ENCODE results near the gene ZNF565. TPM values are rescaled to one million over a fixed set of nuclear protein-coding genes. Genes with fewer than 3 reads are reported as not detected.
A peak's percentile ranks its signal among the peaks of the same experiment; 100 is the strongest.

The ZNF565 gene
- total and polyA plus RNA-seq, 2 of the 13 experiments (the other 11 are each of a cell fraction or from before 2014, with no cell fraction given) = 1.8 to 5.2 TPM

DNA sequence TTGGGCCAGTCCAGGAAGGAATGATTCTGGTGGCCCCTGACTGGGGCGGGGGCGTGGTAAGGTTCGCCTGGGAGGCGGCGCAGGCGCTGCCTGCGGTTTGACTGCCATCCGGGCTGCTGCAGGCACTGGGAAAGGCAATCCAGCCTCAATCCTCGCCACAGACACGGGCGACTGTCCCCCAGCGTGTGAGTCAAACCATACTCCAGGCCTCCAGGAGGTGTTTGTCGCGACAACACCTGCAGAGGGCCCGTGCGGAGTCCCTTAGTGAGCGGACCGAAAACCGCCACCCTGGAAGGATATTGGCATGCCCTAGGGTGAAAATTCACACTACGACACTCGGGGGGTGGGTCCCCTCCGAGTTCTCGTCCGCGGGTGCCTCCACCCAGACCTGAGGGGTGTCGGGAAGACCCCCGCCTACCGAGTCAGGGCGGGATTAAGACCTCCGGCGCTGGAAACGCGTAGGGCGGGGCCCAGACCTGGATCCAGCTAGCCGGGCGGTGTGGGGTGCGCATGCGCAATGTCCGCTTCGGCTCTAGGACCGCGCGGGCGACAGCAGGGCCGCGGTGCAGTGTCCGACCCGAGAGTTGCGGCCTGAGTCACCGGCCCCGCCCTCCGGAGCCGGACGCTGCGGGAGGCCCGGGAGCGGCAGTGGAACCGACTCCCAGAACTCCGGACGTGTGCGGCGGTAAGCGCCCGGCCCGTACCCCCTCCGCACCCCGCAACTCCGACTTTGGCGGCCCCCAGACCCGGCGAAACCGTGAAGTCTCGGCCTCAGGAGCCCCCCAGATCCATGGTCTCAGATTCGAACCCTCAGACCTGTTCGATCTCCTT lies 74.8 kb downstream of the ZNF565 start, which contains the start of gene CAPNS1 (continued):
- TF ChIP-seq, protein P1, sequence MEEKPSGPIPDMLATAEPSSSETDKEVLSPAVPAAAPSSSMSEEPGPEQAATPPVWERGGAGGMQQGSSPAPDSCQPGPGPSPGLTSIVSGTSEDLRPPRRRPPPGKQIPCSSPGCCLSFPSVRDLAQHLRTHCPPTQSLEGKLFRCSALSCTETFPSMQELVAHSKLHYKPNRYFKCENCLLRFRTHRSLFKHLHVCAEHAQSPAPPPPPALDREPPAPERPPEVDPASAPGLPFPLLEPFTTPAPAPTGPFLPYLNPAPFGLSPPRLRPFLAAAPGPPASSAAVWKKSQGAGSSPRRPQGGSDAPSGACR (CRISPR knock-in tag; IDR thresholded peaks at IDR 0.05) = peak; percentile 90
- TF ChIP-seq, protein P2, sequence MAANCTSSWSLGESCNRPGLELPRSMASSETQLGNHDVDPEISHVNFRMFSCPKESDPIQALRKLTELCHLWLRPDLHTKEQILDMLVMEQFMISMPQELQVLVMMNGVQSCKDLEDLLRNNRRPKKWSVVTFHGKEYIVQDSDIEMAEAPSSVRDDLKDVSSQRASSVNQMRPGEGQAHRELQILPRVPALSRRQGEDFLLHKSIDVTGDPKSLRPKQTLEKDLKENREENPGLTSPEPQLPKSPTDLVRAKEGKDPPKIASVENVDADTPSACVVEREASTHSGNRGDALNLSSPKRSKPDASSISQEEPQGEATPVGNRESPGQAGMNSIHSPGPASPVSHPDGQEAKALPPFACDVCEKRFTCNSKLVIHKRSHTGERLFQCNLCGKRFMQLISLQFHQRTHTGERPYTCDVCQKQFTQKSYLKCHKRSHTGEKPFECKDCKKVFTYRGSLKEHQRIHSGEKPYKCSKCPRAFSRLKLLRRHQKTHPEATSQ (CRISPR knock-in tag; IDR thresholded peaks at IDR 0.05; ENCODE audit: borderline replicate concordance) = peak; percentile 93
- TF ChIP-seq, protein P3, sequence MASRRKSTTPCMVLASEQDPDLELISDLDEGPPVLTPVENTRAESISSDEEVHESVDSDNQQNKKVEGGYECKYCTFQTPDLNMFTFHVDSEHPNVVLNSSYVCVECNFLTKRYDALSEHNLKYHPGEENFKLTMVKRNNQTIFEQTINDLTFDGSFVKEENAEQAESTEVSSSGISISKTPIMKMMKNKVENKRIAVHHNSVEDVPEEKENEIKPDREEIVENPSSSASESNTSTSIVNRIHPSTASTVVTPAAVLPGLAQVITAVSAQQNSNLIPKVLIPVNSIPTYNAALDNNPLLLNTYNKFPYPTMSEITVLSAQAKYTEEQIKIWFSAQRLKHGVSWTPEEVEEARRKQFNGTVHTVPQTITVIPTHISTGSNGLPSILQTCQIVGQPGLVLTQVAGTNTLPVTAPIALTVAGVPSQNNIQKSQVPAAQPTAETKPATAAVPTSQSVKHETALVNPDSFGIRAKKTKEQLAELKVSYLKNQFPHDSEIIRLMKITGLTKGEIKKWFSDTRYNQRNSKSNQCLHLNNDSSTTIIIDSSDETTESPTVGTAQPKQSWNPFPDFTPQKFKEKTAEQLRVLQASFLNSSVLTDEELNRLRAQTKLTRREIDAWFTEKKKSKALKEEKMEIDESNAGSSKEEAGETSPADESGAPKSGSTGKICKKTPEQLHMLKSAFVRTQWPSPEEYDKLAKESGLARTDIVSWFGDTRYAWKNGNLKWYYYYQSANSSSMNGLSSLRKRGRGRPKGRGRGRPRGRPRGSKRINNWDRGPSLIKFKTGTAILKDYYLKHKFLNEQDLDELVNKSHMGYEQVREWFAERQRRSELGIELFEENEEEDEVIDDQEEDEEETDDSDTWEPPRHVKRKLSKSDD (CRISPR knock-in tag; IDR thresholded peaks at IDR 0.05; ENCODE audit: low read depth) = no peak
- TF ChIP-seq U2AF1 (optimal IDR thresholded peaks at IDR 0.05; ENCODE audit: low read depth, low read length) = no peak
- no peak for TF ChIP-seq U2AF2 (IDR thresholded peaks at IDR 0.05; ENCODE audit: low read depth, low read length)
- 0 out of 2 replicates have a peak, but pooled peaks have one; percentile 33 for TF ChIP-seq REL (CRISPR knock-in tag; conservative IDR thresholded peaks at IDR 0.05)
- 0 out of 2 replicates have a peak, but pooled peaks have one; percentile 50 for TF ChIP-seq ZNF546 (CRISPR knock-in tag; conservative IDR thresholded peaks at IDR 0.05)
- peak; percentile 19; the same call in 1 of the 2 replicates for TF ChIP-seq PRMT3 (CRISPR knock-in tag; IDR thresholded peaks at IDR 0.05; ENCODE audit: borderline replicate concordance, low read depth)
- TF ChIP-seq MATR3 (CRISPR knock-in tag; IDR thresholded peaks at IDR 0.05) = no peak
- TF ChIP-seq ZNF333 (CRISPR knock-in tag; IDR thresholded peaks at IDR 0.05; ENCODE audit: borderline replicate concordance) = peak; percentile 41; the same call in 1 of the 2 replicates
- TF ChIP-seq SSRP1 (CRISPR knock-in tag; IDR thresholded peaks at IDR 0.05) = no peak; the same call in 1 of the 2 replicates
- no peak for TF ChIP-seq HMGA1 (CRISPR knock-in tag; conservative IDR thresholded peaks at IDR 0.05)
- TF ChIP-seq ZNF782 (CRISPR knock-in tag; IDR thresholded peaks at IDR 0.05; ENCODE audit: borderline replicate concordance) = no peak
- TF ChIP-seq ZNF121 (CRISPR knock-in tag; IDR thresholded peaks at IDR 0.05) = no peak
- peak; percentile 98 for TF ChIP-seq AGO1 (IDR thresholded peaks at IDR 0.05; ENCODE audit: low read depth, low read length, poor library complexity, severe bottlenecking)
- no peak for TF ChIP-seq IKZF1 (IDR thresholded peaks at IDR 0.05)
- TF ChIP-seq CENPT (CRISPR knock-in tag; IDR thresholded peaks at IDR 0.05; ENCODE audit: low read depth) = no peak
- no peak for TF ChIP-seq DPF2 (CRISPR knock-in tag; IDR thresholded peaks at IDR 0.05; ENCODE audit: borderline replicate concordance, low read depth)
- no peak for TF ChIP-seq ATRX (CRISPR knock-in tag; IDR thresholded peaks at IDR 0.05; ENCODE audit: borderline replicate concordance)
- peak; percentile 45; the same call in 1 of the 2 replicates for TF ChIP-seq GFI1 (CRISPR knock-in tag; IDR thresholded peaks at IDR 0.05; ENCODE audit: borderline replicate concordance)
- TF ChIP-seq TAF1 (CRISPR knock-in tag; IDR thresholded peaks at IDR 0.05) = peak; percentile 91
- TF ChIP-seq, protein P4, sequence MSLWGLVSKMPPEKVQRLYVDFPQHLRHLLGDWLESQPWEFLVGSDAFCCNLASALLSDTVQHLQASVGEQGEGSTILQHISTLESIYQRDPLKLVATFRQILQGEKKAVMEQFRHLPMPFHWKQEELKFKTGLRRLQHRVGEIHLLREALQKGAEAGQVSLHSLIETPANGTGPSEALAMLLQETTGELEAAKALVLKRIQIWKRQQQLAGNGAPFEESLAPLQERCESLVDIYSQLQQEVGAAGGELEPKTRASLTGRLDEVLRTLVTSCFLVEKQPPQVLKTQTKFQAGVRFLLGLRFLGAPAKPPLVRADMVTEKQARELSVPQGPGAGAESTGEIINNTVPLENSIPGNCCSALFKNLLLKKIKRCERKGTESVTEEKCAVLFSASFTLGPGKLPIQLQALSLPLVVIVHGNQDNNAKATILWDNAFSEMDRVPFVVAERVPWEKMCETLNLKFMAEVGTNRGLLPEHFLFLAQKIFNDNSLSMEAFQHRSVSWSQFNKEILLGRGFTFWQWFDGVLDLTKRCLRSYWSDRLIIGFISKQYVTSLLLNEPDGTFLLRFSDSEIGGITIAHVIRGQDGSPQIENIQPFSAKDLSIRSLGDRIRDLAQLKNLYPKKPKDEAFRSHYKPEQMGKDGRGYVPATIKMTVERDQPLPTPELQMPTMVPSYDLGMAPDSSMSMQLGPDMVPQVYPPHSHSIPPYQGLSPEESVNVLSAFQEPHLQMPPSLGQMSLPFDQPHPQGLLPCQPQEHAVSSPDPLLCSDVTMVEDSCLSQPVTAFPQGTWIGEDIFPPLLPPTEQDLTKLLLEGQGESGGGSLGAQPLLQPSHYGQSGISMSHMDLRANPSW (CRISPR knock-in tag; IDR thresholded peaks at IDR 0.05; ENCODE audit: borderline replicate concordance) = peak; percentile 21; the same call in 1 of the 2 replicates

All from HepG2 (cell line).